GM19468 (cell line): ENCODE results near the gene MAGEA2.
"Not testable (repeated sequence)": the region's sequence is repeated elsewhere in the genome, so short reads cannot be mapped to it uniquely, and the experiment has no call there.

ENCODE experiments used
- ATAC-seq: cut with Tn5 transposase; IDR thresholded peaks from one replicate; pipeline ENCODE4 v1.9.1; 2021; ENCODE audit warnings: mild to moderate bottlenecking, moderate library complexity, moderate number of reproducible peaks; ENCODE audit not compliant: unreplicated experiment; ENCODE audit errors: extremely low read depth

MAGEA2 gene

GRCh38 chrX:152753686-152754650, at the start of gene MAGEA2:
Gene MAGEA2, minus strand, starts transcription at chrX:152753842. Its CDS starts 2,479 bp downstream, at chrX:152751363.
- ATAC-seq: not testable (repeated sequence)

- ATAC-seq: no peak
Measured at GRCh38 chrX:152798945-152799344, 45.3 kb upstream of the MAGEA2 start.

- ATAC-seq: not testable (repeated sequence)
Measured at GRCh38 chrX:152787062-152787461, 33.4 kb upstream of the MAGEA2 start.

DNA sequence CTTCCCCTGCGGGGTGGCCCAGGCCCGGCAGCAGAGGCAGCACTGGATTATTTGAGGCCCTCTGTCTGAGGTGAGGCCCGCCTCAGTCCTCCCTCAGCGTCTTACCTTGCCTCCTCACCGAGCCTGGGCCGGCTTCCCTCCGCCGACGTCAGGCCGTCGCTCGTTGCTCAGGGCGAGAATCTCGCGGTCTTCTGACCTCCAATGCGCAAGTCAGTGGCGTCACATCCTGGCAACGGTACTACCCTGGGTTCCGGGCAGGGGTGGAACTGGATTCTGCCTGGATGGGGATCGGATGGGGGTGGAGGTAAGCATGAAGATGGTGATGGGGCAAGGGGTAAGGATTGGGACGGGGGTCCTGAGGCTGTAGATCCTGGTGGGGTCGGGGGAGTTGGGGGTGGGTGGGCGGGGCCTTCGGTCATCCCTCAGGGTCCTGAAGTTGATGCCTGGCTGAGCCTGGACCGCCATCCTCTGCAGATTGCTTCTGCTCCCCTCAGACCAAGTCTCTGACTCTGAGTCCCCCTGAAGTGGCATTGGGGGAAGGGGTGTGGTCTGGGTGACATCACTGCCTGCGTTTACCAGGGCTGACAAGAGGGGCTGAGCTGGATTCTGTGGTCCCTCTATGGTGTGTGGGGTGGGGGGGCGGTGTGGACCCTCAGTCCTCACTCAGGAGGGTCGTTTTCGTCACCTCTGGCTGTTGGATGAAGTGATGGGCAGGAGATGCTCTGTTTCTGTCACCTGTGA, 16.1 kb upstream of the MAGEA2 start, which contains the start of gene MAGEA6:
Gene MAGEA6, minus strand, starts transcription at position 141 of the 741 bp plus-strand sequence. CDS start 2,039 bp downstream, outside the sequence.
- not testable (repeated sequence) for ATAC-seq

- ATAC-seq: not testable (repeated sequence)
Measured at GRCh38 chrX:152766562-152766961, 12.9 kb upstream of the MAGEA2 start.

DNA sequence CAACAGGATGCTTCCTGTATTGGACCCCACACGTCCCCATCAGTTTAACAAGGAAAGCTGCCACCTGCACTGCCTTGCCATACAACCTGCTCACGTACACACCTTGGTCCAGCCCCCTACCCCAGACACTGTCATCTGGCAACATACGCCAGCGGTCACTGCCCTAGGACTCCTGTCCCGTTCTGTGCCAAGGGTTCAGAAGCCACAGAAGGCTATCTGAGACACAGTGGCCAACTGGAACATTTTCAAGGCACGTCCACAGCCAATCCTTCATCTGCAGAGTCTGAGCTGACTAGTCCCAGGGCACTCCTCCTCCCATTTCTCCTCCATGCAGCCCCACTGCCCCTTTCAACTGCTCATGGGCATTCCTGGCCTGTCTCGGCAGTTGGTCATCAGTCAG, 7.9 kb upstream of the MAGEA2 start:
- not testable (repeated sequence) for ATAC-seq

DNA sequence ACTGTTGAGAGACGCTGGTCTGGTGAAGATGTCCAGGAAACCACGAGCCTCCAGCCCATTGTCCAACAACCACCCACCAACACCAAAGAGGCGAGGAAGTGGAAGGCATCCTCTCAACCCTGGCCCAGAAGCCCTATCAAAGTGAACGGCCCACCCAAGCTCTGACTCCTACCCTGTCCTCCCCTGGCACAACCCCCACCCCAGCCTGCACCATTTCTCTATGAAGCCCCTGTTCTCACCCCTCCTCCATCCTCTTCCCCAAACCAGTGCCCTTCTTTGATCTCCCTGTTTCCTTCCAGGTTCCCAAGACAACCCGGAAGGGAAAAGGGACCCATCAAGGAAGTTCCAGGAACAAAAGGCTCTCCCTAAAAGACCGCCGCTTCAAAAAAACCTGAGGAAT, 5.9 kb upstream of the MAGEA2 start:
- not testable (repeated sequence) for ATAC-seq

DNA sequence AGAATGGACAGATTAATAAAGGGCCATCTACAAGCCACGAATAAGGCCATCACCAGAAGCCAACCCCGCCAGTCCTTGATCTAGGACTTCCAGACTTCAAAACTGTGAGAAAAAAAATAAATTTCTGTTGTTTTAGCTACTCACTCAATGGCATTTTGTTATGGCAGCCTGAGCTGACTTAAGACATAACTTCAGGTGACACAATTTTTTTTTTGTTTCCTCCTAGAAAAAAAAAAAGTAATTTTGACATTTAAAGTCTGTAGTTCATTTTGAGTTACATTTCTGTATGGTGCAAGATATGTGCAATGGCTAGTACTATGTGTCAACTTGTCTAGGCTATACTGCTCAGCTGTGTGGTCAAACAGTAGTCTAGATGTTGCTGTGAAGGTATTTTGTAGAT, 5.3 kb upstream of the MAGEA2 start, which contains the start of gene CSAG3:
Gene CSAG3, plus strand, starts transcription at position 301 of the 400 bp plus-strand sequence.
- not testable (repeated sequence) for ATAC-seq

DNA sequence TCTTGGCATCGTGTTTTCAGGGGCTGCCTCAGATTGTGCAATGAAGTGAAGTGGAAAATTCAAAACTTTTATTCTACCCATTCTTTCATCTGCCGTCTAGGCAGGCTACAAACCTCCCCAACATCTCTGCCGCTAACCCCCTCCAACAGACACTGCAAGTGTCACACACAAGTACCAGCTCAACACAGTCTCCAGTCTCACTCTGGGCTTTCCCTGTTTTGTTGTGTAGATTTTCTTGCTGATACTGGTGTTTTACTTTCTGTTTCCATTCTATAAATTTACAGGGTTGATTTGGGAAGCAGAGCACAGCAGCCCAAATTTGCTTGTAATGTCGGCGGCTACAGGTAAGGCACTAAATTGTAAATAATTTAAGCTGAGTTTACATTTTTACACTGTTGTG, 1.2 kb upstream of the MAGEA2 start:
- not testable (repeated sequence) for ATAC-seq

DNA sequence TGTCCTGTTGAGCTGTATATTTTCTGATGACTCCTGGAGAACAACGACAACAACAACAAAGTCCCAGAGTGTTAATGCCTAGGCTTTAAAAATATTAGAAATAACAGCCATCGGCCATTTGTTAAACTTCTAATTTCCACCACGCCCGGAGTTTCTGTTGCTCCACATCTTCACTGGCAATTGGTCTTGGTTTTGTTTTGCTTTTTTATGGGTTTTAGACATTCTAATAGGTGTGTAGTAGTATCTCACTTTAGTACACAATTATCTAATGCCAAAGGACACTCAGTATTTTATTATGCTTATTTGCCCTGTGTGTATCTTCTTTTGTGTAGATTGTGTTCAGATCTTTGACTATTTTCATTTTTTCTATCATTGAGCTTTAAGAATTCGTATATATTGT, 15.1 kb downstream of the MAGEA2 start:
- ATAC-seq: no peak

DNA sequence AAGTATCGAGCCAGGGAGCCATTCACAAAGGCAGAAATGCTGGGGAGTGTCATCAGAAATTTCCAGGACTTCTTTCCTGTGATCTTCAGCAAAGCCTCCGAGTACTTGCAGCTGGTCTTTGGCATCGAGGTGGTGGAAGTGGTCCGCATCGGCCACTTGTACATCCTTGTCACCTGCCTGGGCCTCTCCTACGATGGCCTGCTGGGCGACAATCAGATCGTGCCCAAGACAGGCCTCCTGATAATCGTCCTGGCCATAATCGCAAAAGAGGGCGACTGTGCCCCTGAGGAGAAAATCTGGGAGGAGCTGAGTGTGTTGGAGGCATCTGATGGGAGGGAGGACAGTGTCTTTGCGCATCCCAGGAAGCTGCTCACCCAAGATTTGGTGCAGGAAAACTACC, 17.1 kb downstream of the MAGEA2 start:
- ATAC-seq: not testable (repeated sequence)

DNA sequence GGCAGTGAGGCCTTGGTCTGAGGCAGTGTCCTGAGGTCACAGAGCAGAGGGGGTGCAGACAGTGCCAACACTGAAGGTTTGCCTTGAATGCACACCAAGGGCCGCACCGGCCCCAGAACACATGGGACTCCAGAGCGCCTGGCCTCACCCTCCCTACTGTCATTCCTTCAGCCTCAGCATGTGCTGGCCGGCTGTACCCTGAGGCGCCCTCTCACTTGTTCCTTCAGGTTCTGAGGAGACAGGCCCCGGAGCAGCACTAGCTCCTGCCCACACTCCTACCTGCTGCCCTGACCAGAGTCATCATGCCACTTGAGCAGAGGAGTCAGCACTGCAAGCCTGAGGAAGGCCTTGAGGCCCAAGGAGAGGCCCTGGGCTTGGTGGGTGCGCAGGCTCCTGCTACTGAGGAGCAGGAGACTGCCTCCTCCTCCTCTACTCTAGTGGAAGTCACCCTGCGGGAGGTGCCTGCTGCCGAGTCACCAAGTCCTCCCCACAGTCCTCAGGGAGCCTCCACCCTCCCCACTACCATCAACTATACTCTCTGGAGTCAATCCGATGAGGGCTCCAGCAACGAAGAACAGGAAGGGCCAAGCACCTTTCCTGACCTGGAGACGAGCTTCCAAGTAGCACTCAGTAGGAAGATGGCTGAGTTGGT, 17.7 kb downstream of the MAGEA2 start:
- no peak for ATAC-seq

- no peak for ATAC-seq
Measured at GRCh38 chrX:152735101-152735500, 18.5 kb downstream of the MAGEA2 start.

- not testable (repeated sequence) for ATAC-seq
Measured at GRCh38 chrX:152734143-152734858, 19.3 kb downstream of the MAGEA2 start.

- no peak for ATAC-seq
Measured at GRCh38 chrX:152733261-152733975, 20.2 kb downstream of the MAGEA2 start, which contains the start of the genes CSAG1 and MAGEA12. Gene CSAG1, minus strand, starts transcription at chrX:152733721. Its CDS starts 1,261 bp downstream, at chrX:152732460. Gene MAGEA12, plus strand, starts transcription at chrX:152733757. Its CDS starts 2,405 bp downstream, at chrX:152736162.

DNA sequence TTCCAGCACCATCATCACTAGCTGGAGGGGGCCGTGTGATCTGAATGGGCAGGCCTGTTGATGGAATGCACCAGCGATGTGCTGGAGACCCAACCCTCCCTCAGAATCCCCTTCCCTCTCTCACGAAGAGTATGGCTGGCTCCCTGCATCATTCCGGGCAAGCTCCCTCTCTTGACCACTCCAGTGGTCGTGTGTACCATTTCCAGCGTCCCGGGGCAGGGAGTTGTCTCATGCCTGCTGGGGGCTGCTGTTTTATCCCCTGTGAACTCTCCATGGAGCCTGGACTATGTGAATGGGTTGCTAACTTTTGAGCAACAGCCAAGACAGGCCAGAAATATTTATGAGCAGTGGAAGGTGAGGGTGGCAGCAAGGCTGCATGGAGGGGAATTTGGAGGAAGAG, 28.2 kb downstream of the MAGEA2 start:
- no peak for ATAC-seq

DNA sequence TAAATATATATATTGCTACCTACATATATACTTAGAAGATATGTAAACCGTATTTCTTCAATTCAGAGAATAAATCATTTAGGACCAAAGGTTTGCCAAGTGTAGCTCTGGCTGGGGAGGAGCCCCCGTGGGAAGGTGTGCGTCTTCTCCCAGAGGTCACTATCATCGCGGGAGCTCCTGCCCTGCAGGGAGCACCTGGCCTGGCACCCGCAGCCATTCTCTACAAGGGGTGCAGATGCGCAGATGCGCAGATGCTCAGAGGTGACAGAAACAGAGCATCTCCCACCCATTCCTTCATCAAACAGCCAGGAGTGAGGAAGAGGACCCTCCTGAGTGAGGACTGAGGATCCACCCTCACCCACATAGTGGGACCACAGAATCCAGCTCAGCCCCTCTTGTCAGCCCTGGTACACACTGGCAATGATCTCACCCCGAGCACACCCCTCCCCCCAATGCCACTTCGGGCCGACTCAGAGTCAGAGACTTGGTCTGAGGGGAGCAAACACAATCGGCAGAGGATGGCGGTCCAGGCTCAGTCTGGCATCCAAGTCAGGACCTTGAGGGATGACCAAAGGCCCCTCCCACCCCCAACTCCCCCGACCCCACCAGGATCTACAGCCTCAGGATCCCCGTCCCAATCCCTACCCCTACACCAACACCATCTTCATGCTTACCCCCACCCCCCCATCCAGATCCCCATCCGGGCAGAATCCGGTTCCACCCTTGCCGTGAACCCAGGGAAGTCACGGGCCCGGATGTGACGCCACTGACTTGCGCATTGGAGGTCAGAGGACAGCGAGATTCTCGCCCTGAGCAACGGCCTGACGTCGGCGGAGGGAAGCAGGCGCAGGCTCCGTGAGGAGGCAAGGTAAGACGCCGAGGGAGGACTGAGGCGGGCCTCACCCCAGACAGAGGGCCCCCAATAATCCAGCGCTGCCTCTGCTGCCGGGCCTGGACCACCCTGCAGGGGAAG, 39.5 kb downstream of the MAGEA2 start, which contains the start of gene MAGEA2B:
Gene MAGEA2B, plus strand, starts transcription at position 814 of the 973 bp plus-strand sequence. CDS start 2,479 bp downstream, outside the sequence.
- ATAC-seq: not testable (repeated sequence)
